NCI-H1930 (cell line): ENCODE measurements around the gene NDUFV2.

ENCODE experiments used
- DNase-seq, 2 experiments: peaks; one replicate each; lab custom pipeline; 2025; lab: John Stamatoyannopoulos, UW

Gene NDUFV2

GRCh38 chr18:9117980-9118841, 15.7 kb downstream of the NDUFV2 start:
- no peak for DNase-seq

DNA sequence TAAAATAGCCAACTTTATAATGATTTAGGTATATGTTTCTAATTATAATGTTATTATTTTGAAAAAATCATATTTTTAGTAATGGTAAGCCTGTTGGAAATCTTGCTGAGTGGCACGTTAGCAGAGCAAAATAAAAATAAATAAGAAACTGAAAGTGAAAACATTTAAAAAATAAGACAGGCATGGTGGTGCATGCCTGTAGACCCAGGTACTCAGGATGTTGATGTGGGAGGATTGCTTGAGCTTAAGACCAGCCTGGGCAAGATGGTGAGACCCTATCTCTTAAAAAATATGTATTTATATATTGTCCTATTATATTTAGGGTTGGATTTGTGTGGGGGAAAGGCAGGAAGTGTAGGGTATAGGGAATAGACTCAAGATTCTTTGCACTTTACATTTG, 18.3 kb downstream of the NDUFV2 start:
- DNase-seq, result no peak

DNA sequence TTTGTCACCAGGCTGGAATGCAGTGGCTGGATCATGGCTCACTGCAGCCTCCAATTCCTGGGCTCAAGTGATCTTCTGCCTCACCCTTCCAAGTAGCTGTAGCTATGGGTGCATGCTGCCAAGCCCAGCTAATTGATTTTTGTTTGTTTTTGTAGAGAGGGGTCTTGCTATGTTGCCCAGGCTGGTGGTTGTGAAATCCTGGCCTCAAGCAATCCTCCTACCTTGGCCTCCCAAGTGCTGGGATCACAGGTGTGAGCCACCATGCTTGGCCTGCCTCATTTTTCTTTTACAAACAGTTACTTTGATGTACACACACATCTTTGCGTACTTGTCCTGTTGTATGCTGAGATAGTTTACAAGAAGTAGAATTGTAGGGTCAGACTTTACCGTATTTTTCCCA, 21.0 kb downstream of the NDUFV2 start:
- DNase-seq, result no peak

DNA sequence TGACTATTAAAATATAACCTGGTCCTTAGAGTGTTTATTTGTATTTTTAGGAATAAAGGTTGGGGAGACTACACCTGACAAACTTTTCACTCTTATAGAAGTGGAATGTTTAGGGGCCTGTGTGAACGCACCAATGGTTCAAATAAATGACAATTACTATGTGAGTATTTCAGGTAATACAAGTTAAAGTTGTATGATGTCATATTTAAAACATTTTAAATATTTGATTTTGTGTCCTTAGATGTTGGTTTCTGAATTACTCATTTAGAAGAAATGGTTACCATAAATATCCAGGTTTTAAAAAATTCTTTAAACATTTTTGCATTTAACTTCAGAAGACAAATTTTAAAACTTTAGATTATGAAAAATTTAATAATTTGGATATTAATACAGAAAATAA, 22.3 kb downstream of the NDUFV2 start:
- DNase-seq, result no peak

GRCh38 chr18:9126337-9126736, 23.8 kb downstream of the NDUFV2 start:
- no peak for DNase-seq

- no peak for DNase-seq
These were observed 27.7 kb downstream of the NDUFV2 start for GRCh38 chr18:9130195-9130594.

- no peak for DNase-seq
These were observed 28.3 kb downstream of the NDUFV2 start for GRCh38 chr18:9130806-9131205.

DNA sequence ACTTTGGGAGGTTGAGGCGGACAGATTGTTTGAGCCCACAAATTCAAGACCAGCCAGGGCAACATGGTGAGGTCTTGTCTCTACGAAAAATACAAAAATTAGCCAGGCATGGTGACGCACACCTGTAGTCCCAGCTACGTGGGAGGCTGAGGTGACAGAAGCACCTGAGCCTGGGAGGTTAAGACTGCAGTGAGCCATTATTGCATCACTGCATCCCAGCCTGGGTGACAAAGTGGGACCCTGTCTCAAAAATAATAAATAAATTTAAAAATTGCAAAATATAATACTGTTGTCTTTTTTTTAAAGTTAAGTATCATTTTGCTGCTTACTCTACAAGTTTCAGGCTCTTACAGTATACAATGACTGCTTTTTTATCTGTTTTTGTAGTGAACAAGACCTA, 30.1 kb downstream of the NDUFV2 start:
- DNase-seq, result no peak

DNA sequence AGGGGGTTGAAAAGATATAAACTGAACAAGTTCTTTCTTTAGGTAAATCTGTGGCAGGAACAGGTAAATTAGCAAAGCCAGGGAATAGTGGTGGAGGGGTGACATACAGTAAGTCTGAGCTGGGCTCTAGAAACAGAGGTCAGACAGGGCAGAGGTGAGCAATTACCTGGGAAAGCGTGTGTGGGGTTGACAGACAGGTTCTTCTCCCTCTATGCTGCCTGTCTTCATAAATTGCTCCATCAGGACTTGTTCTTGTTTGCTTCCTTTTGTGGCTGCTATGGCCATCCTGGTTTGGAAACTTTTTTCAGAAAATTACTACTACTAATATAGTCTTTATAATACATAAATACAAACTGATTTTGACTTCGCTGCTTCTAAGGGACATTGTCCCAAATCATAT, 30.7 kb downstream of the NDUFV2 start:
- no peak for DNase-seq

DNA sequence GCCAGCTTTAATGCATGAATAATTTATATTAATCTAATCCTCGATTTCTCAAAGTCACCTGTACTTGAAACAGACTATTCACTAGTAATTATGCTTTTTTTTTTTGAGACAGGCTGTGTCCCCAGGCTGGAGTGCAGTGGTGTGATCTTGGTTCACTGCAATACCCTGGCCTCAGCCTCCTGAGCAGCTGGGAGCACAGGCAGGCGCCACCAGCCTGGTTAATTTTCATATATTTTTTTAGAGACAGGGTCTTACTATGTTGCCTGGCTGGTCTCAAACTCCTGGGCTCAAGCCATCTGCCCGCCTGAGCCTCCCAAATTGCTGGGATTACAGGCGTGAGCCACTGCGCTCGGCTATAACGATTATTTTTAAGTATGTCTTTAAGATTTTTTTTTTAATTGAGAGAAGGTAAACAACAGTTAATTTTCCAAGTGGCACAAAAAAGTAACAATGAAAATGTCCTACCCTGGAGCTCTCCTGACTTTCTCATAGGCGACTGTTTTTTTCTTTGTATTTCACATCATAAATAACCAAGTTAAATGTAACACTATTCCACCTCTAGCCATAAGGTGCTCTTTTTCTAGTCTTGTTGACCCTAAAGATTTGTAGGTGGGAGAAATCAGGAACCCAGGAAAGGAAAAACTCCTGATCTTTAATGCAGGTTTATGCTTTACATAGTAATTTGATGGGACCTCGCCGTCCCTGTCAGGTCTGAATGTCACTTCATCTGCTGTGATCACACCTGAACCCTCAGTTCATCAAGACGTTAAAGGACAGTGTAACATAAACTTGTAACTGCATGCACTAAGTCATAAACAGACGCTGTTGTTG, 32.8 kb downstream of the NDUFV2 start:
- no peak for DNase-seq

DNA sequence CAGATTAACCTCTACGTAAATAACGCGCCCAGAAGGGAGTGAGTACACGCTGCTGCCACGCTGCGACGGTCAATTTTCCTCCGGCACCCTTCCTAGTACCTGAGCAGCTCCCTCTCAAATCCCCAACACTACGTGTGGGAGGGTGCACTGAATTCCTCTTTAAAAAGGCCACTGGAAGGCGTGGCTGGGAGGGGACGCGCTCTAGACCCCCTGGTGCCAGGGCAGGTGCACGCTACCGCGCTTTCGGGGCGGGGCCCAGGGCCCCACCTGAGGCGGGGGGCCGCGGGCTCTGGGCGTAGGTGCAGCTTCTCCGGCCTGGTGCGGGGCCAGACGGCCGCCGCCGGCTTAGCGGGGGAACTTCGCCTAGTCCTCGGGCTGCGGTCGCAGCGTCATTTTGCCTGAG, 33.4 kb downstream of the NDUFV2 start:
- peak; percentile 27 to 37 for DNase-seq

- DNase-seq, result peak; percentile 74 to 88
These were observed 34.0 kb downstream of the NDUFV2 start, which contains the start of gene ANKRD12 for GRCh38 chr18:9136315-9137155. Gene ANKRD12, plus strand, starts transcription at chr18:9136781. Its CDS starts 45,652 bp downstream, at chr18:9182433.

GRCh38 chr18:9137168-9138066, 34.9 kb downstream of the NDUFV2 start:
- peak; percentile 52 to 77 for DNase-seq

DNA sequence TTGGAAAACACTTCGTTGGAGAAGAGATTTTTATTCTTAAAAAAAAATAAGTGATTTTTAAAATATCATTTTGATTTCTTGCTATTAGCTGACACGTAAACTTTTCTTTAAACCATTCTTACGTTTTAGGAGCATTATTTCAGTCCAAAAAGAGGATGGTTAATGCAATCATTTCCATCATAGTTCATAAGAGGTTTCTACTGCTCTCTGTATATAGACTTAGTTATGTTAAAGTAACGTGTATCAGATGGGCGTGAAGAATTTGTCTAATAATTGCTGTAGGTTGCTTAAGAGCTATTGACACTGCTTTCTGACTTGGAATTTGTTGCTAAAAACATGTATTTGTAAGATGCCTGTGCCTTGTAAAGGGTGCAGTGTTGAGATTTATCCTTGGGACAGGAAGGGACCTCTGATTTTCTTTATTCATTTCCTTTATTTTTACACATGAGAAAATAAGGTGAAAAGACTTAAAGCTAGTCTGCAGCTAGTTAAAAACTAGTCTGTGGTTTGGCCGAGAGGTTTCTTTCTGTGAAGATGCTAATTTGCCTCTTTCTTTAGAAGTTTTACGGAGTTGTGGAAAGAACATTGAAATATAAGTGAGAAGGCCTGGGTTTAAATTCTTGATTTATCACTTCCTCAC, 37.0 kb downstream of the NDUFV2 start:
- no peak for DNase-seq

DNA sequence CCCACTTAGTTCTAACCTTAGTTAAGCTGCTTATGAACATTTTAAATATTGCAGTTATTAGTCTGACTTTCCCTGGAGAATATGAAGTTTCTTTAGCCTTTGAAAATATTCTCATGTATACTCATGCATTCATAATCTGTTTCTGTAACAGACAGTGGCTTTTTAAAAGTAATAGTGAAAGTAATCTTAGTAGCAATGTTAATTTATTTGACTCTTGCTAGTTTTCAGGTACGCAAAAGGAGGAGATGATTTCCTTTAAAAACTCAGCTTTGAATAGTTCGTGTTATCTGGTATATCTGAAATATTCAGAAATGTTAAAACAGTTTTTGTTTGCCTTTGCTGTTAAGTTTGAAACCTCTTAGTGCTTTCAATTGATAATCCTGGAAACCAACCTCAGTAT, 37.9 kb downstream of the NDUFV2 start:
- DNase-seq, result no peak

GRCh38 chr18:9140984-9141383, 38.5 kb downstream of the NDUFV2 start:
- DNase-seq, result no peak

GRCh38 chr18:9146224-9146623, 43.7 kb downstream of the NDUFV2 start:
- no peak for DNase-seq

GRCh38 chr18:9147440-9148202, 45.1 kb downstream of the NDUFV2 start:
- peak in 1 of 2 experiments; percentile 5 for DNase-seq

- no peak for DNase-seq
These were observed 45.7 kb downstream of the NDUFV2 start for GRCh38 chr18:9148203-9148552.

DNA sequence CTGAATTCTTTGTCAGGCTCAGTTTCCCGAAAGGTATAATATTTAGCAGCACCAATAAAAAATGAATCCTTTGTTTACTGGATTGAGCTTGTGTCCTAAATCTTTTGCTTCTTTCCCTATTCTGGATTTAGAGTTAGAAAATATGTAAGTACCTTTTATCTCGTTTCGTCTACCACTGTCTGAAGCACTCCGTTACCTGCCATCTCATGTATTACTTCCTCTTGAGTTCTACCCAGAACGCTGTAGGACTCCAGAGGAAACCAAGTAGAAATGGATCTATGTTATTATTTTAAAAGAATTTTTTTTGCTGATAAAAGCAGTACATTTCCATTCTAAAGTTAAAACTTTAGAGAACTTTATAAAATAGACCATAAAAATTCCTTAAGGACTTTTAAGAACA, 47.6 kb downstream of the NDUFV2 start:
- DNase-seq, result no peak
